Smooth muscle cell (in vitro differentiated cells): ENCODE measurements around the gene ZNF8. TPM values are rescaled to one million over a fixed set of nuclear protein-coding genes. Genes with fewer than 3 reads are reported as not detected.

Source experiments
- DNase-seq: peaks from one replicate; lab custom pipeline; 2025; ENCODE audit not compliant: unreplicated experiment; lab: John Stamatoyannopoulos, UW
- H2AFZ ChIP-seq: fragments of 200-600 bp; sonication (generic); 2 replicates; pipeline ENCODE4 v1.6.0; 2016; ENCODE audit warnings: antibody characterized with exemption, low read depth, mild to moderate bottlenecking
- H3F3A ChIP-seq: fragments of 200-600 bp; sonication (generic); 2 replicates; pipeline ENCODE4 v1.6.0; 2017; ENCODE audit warnings: antibody characterized with exemption, low read depth
- H3K27ac ChIP-seq: fragments of 200-600 bp; sonication (generic); 2 replicates; pipeline ENCODE4 v1.5.1; 2016; ENCODE audit warnings: low read depth, mild to moderate bottlenecking
- H3K27me3 ChIP-seq: fragments of 200-600 bp; sonication (generic); 2 replicates; pipeline ENCODE4 v1.6.1; 2016; ENCODE audit warnings: low read depth, mild to moderate bottlenecking
- H3K36me3 ChIP-seq: fragments of 200-600 bp; sonication (generic); 2 replicates; pipeline ENCODE4 v1.5.1; 2016; ENCODE audit warnings: low read depth
- H3K4me1 ChIP-seq: fragments of 200-600 bp; sonication (generic); 2 replicates; pipeline ENCODE4 v1.5.1; 2016; ENCODE audit warnings: low read depth
- H3K4me2 ChIP-seq: fragments of 200-600 bp; sonication (generic); 2 replicates; pipeline ENCODE4 v1.6.0; 2016; ENCODE audit warnings: mild to moderate bottlenecking
- H3K4me3 ChIP-seq: fragments of 200-600 bp; sonication (generic); 2 replicates; pipeline ENCODE4 v1.5.1; 2016; ENCODE audit warnings: mild to moderate bottlenecking
- H3K79me2 ChIP-seq: fragments of 200-600 bp; sonication (generic); 2 replicates; pipeline ENCODE4 v1.6.0; 2016; ENCODE audit warnings: low read depth, mild to moderate bottlenecking
- H3K9ac ChIP-seq: fragments of 200-600 bp; sonication (generic); 2 replicates; pipeline ENCODE4 v1.6.0; 2016; ENCODE audit warnings: low read depth
- H3K9me3 ChIP-seq: fragments of 200-600 bp; sonication (generic); replicated peaks from 2 replicates; pipeline ENCODE4 v1.5.1; 2016; ENCODE audit warnings: low read depth
- H4K20me1 ChIP-seq: fragments of 200-600 bp; sonication (generic); 2 replicates; pipeline ENCODE4 v1.6.0; 2016; ENCODE audit warnings: low read depth
- CTCF ChIP-seq: fragments of 200-600 bp; sonication (generic); IDR thresholded peaks from 2 replicates; pipeline ENCODE4 v1.5.1; 2017; ENCODE audit warnings: borderline replicate concordance, mild to moderate bottlenecking, antibody characterized with exemption; ENCODE audit not compliant: insufficient read depth, poor library complexity, severe bottlenecking
- WGBS: methylation state at CpG from one replicate; pipeline ENCODE4 v1.1.7; 2016; ENCODE audit warnings: low lambda C conversion rate; 5-methylcytosine and 5-hydroxymethylcytosine counted together
- polyA plus RNA-seq: library from polyadenylated mRNA; unstranded; fragments of >200 nt; fragmentation: Nextera tagmentation; extraction: Ambion mirVana; gene quantifications from 2 replicates; pipeline ENCODE4 v1.2.1, GENCODE V29; 2016
- total RNA-seq: library from RNA; depleted of rRNA; stranded (reverse); fragments of >200 nt; gene quantifications from 2 replicates; pipeline ENCODE4 v1.2.3, GENCODE V29; 2014

Gene ZNF8
- total and polyA plus RNA-seq, 2 experiments from 2014 or later, result 1.1 to 7.8 TPM

GRCh38 chr19:58277748-58278540 is 811 bp upstream of the ZNF8 start:
- WGBS, result 45% methylated on average over 25 of the region's 25 CpGs
- no peak for DNase-seq
- H3K4me2 ChIP-seq, result peak overlapping the region; percentile 86
- H4K20me1 ChIP-seq, result peaks cover 36% of the 10 kb centered on the region
- H3F3A ChIP-seq, result peaks cover 7% of the 10 kb centered on the region
- H3K79me2 ChIP-seq, result peaks cover 61% of the 10 kb centered on the region
- H2AFZ ChIP-seq, result peak overlapping the region; percentile 93
- H3K4me1 ChIP-seq, result peaks cover 9% of the 10 kb centered on the region
- H3K4me3 ChIP-seq, result peak overlapping the region; percentile 94
- peaks cover 17% of the 10 kb centered on the region for H3K36me3 ChIP-seq
- H3K9me3 ChIP-seq, result peaks cover 13% of the 10 kb centered on the region
- no peak for TF ChIP-seq CTCF
- H3K27me3 ChIP-seq, result no peaks in the 10 kb centered on the region
- peak overlapping the region; percentile 86 for H3K9ac ChIP-seq
- H3K27ac ChIP-seq, result peak overlapping the region; percentile 73

GRCh38 chr19:58279042-58279924 is 528 bp downstream of the ZNF8 start:
- 1% methylated on average over 59 of the region's 60 CpGs for WGBS
- DNase-seq, result peak; percentile 64

GRCh38 chr19:58279925-58280316 is 1.2 kb downstream of the ZNF8 start:
- H2AFZ ChIP-seq, result no peak overlapping the region
- peaks cover 6% of the 10 kb centered on the region for H3K36me3 ChIP-seq
- no peaks in the 10 kb centered on the region for H3K27me3 ChIP-seq
- H3K9me3 ChIP-seq, result no peaks in the 10 kb centered on the region
- peaks cover 56% of the 10 kb centered on the region for H4K20me1 ChIP-seq
- H3K4me3 ChIP-seq, result peak overlapping the region; percentile 94
- peaks cover 9% of the 10 kb centered on the region for H3K4me1 ChIP-seq
- peak overlapping the region; percentile 91 for H3K27ac ChIP-seq
- TF ChIP-seq CTCF, result no peak
- peaks cover 80% of the 10 kb centered on the region for H3K79me2 ChIP-seq
- 63% methylated on average over 4 of the region's 4 CpGs for WGBS
- peak overlapping the region; percentile 97 for H3K9ac ChIP-seq
- no peak for DNase-seq
- peak overlapping the region; percentile 86 for H3K4me2 ChIP-seq
- H3F3A ChIP-seq, result no peaks in the 10 kb centered on the region

More at GRCh38 chr19:58279042-58279924, 528 bp downstream of the ZNF8 start:
- H3F3A ChIP-seq, result peaks cover 4% of the 10 kb centered on the region
- peak overlapping the region; percentile 93 for H2AFZ ChIP-seq
- no peaks in the 10 kb centered on the region for H3K27me3 ChIP-seq
- peak overlapping the region; percentile 94 for H3K4me3 ChIP-seq
- peak overlapping the region; percentile 97 for H3K9ac ChIP-seq
- H3K36me3 ChIP-seq, result peaks cover 13% of the 10 kb centered on the region
- peaks cover 9% of the 10 kb centered on the region for H3K4me1 ChIP-seq
- peak overlapping the region; percentile 91 for H3K27ac ChIP-seq
- no peak for TF ChIP-seq CTCF
- H3K79me2 ChIP-seq, result peaks cover 74% of the 10 kb centered on the region
- peaks cover 50% of the 10 kb centered on the region for H4K20me1 ChIP-seq
- peaks cover 4% of the 10 kb centered on the region for H3K9me3 ChIP-seq
- peak overlapping the region; percentile 86 for H3K4me2 ChIP-seq
